Stimulated activated CD4-positive, alpha-beta T cell treated with anti-CD3 and anti-CD28 coated beads, Interleukin-4, amount 100 ng/mL, for 24 hours (primary cell): Measurements from ENCODE around the gene PRR12.

Experiments
- DNase-seq: peaks from one replicate; pipeline ENCODE4 v3.0.0-alpha.2; 2020

PRR12 gene

GRCh38 chr19:49651820-49652550 lies 61.0 kb downstream of the PRR12 start:
- DNase-seq: no peak

DNA sequence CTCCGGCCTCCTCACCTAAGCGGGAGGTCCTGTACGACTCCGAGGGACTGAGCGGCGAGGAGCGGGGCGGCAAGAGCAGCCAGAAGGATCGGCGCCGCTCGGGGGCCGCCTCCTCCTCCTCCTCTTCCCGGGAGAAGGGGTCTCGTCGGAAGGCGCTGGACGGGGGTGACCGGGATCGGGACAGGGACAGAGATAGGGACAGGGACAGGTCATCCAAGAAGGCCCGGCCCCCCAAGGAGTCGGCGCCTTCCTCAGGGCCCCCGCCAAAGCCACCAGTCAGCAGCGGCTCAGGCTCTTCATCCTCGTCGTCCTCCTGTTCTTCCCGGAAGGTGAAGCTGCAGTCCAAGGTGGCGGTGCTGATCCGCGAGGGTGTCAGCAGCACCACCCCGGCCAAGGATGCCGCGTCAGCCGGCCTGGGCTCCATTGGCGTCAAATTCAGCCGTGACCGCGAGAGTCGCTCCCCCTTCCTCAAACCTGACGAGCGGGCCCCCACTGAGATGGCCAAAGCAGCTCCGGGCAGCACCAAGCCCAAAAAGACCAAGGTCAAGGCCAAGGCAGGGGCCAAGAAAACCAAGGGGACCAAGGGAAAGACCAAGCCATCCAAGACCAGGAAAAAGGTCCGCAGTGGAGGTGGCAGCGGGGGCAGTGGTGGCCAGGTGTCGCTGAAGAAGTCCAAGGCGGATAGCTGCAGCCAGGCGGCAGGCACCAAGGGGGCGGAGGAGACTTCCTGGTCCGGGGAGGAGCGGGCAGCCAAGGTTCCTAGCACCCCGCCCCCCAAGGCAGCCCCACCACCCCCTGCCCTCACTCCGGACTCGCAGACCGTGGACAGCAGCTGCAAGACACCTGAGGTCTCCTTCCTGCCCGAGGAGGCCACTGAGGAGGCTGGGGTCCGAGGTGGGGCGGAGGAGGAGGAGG lies 61.8 kb downstream of the PRR12 start:
- no peak for DNase-seq

DNA sequence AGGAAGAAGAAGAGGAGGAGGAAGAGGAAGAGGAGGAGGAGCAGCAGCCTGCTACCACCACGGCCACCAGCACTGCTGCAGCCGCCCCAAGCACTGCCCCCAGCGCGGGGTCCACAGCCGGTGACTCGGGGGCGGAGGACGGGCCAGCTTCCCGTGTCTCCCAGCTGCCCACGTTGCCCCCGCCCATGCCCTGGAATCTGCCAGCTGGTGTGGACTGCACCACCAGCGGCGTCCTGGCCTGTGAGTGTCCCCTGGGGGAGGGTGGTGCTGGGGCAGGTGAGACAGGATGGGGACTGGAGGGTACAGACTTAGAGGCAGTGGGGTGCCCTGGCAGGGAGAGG lies 62.5 kb downstream of the PRR12 start:
- DNase-seq: no peak

GRCh38 chr19:49654581-49654980 lies 63.6 kb downstream of the PRR12 start:
- DNase-seq: no peak

DNA sequence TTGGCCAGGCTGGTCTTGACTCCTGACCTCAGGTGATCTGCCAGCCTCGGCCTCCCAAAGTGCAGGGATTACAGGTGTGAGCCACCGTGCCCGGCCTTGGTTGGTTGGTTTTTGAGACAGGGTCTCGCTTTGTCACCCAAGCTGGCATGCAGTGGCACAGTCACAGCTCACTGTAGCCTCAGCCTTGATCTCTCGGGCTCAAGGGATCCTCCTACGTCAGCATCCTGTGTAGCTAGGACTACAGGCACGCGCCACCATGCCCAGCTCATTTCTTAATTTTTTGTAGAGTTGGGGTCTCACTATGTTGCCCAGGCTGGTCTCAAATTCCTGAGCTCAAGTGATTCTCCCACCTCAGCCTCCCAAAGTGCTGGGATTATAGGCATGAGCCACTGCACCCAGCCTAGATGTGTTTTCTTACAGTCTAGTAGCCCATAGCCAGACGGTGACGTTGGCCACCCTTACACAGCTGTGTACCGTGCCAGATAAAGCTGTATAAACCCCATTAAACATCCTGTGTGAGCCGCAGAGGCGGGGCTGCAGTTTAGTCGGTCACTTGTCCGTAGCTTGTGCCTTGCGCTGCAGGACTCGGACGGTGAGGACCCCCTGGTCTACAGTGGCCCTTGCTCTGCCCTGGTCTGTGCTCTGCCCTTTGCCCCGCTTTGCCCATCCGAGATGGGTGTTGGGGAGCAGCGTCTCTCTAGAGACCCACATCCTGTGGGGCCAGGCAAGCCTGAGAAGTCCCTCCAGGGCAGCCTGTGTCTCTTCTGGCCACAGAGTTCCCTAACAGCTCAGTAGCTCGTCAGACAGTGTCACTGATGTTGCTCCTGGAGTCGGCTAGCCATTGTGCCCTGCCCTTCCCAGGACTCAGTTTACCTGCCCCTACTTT lies 64.8 kb downstream of the PRR12 start:
- no peak for DNase-seq

DNA sequence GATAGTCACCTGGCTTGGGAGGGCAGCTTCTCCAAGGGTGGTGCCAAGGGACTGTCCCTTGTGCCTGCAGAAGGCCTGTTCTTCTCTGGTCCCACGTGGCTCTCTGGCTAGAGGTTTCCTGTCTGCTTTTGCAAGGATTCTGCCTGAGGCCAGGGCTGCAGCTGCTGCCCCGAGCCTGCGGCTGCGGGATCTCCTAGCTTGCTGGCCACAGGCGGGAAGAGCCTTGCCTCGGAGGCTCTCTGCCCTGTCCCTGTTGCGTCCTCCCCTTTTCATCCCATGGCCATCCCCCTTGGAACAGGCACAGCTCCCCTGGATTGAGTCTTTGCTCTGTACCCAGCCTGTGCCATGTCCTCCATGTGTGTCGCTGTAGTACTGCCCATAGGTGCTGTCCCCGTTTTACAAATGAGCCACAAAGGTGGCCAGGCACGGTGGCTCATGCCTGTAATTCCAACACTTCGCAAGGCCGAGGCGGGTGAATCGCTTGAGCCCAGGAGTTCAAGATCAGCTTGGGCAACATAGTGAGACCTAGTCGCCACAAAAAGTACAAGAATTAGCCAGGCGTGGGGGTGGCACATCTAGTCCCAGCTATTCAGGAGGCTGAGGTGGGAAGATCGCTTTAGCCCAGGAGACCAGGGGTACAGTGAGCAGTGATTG lies 65.6 kb downstream of the PRR12 start:
- DNase-seq: no peak

DNA sequence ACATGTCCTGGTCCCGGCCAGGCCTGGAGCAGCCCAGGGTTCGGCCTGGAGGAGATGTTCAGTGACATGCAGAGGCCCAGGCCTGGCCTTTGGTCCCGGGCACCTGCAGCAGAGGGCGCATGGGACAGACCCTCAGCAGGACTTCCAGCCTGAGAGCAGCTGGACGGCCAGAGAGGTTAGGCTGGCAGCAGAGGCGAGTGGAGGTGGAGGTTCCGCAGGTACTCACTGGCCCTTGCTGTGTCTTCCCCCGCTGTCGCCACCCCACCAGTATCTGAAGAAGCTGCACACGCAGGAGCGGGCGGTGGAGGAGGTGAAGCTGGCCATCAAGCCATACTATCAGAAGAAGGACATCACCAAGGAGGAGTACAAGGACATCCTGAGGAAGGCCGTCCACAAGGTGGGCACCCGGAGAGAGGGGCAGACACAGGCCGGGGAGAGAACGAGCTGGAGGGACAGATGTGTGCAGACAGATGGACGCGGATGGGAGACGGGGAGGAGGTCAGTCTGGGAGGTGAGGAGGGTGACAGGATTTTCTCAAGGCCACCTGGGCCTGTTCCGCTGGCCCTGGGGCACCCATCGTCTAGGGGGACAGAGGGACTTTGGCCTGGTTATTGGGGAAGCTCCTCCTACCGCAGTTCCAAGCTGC lies 66.6 kb downstream of the PRR12 start:
- no peak for DNase-seq

- no peak for DNase-seq
Measured at GRCh38 chr19:49658139-49658517, 67.1 kb downstream of the PRR12 start.

DNA sequence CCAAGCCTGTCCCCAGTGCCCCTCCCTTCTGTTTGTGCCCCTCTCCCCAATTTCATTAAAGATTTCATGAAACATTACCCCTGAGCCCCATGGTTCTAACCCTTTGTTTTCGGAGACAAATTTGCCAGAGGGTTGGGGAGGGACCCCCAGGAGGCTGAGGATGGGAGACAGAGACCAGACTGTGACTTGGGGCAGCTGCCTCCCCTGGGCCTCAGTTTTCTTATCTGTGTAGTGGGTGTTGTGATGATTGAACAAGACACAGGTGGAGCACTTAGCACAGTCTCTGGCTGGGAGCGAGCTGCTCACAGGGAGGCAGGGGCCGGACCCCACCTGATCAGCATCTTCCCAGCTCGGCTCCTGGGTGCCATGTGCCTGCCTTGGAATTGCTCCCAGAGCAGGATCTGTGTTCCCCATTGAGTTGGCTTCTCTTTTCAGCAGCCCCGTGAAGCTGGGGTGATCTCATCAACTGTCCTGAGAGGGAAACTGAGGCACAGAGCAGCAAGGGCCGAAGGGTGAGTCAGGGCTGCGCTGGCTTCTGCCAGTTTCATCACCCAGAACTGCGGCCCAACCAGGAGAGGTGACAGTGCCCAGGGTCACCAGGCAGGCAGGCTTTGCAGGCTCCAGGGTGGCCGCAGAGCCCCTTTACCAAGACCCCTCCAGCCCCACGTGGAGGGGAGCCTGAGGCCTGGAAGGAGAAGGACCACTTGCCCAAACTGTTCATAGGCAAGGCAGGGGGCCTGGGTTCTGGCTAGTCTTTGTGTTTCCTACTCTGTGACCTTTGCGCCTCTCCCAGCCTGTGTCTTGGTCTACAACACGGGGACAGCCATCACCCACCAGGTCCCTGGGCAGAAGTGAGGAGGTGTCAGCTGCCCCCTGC lies 67.8 kb downstream of the PRR12 start:
- no peak for DNase-seq

- no peak for DNase-seq
Measured at GRCh38 chr19:49660338-49660961, 69.5 kb downstream of the PRR12 start.

DNA sequence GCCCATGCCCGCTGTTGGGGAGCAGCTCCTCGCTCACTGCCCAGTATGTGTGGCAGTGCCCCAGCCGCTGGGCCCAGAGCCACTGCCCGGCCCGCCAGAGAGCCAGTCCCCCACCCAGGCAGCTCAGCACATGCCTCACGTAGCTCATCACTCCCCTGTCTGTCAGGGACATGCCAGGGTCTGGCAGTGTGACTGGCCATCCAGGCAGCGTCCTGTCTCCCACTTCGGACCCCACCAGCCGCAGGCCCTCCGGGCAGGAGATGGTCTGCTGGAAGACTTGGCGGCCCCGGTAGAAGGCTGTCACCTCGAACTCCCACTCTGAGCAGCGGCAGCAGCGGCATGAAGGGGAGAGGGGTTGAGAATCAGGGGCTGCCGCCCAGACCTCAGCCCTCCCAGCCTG lies 71.0 kb downstream of the PRR12 start:
- DNase-seq: no peak

DNA sequence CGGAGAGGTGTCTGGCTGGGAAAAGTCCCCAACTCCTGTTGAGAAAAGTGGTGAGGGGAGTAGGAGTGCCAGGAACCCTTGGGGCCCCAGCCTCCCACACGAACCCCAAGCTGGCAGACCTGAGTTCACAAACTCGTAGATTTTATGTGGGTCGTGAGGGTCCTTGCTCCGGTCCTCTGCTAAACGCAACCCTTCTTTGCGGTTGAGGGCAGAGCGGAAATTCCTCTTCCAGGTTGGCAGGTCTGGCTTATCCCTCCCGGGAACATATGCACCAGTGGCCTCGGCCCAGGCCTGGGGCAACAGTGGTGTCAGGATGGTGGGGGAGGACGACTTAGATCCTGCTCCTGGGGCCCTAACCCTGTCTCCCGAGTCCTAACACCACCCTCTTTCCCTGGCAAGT lies 72.2 kb downstream of the PRR12 start:
- DNase-seq: no peak

GRCh38 chr19:49664171-49665035 lies 73.4 kb downstream of the PRR12 start:
- peak; percentile 91 for DNase-seq

DNA sequence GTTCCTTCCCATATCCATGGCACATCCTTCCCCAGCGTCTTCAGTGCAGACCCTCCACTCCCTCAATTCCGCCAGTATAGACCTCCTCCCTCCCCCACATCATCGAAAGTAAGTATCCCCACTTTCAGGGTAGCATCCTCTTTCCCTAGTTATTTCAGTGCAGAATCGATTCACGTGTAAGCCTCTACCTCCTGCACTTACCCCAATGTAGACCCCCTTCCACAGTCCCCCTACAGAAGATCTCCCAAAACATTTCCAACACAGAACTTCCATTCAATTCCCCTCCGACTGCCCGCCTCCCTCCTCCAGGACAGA lies 74.0 kb downstream of the PRR12 start:
- no peak for DNase-seq

GRCh38 chr19:49665351-49666119 lies 74.6 kb downstream of the PRR12 start, which contains the start of the genes BCL2L12 and IRF3:
Gene BCL2L12 (plus strand): TSS chr19:49665933. CDS start chr19:49666693, 760 bp downstream.
Gene IRF3 (minus strand): TSS chr19:49665857. CDS start chr19:49664838, 1,019 bp downstream.
- DNase-seq: peak; percentile 100

- no peak for DNase-seq
Measured at GRCh38 chr19:49666120-49666444, 75.1 kb downstream of the PRR12 start.

- no peak for DNase-seq
Measured at GRCh38 chr19:49667473-49667872, 76.5 kb downstream of the PRR12 start.

DNA sequence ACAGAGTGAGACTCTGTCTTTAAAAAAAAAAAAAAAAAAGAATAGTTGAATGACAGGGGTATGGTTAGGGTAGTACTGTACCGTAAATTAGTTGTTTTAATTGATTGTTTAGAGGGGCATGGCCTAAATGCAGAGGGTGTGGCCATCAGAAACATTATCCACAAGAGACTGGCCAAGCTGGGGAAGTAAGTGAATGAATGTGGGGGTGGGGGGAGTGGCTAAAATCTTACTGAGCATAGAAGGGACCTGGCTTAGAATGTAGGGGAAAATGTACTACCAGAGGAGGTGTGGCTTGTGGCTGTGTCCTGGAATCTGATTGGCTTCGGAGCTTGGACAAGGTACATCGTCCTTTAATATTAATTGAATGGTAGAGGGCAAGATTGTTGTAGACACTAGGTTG lies 78.5 kb downstream of the PRR12 start:
- no peak for DNase-seq
